Endothelial cell of hepatic sinusoid (primary cell): ENCODE measurements around the gene ILKAP.

Source experiments
- in situ Hi-C: cut with HindIII; loops from 2 replicates; pipeline ENCODE4 v1.10.0; 2017; ENCODE audit warnings: low sequenced_read_pairs

The ILKAP gene

GRCh38 chr2:238125127-238125885 lies 78.2 kb downstream of the ILKAP start:
- in situ Hi-C loops: no loop called here

DNA sequence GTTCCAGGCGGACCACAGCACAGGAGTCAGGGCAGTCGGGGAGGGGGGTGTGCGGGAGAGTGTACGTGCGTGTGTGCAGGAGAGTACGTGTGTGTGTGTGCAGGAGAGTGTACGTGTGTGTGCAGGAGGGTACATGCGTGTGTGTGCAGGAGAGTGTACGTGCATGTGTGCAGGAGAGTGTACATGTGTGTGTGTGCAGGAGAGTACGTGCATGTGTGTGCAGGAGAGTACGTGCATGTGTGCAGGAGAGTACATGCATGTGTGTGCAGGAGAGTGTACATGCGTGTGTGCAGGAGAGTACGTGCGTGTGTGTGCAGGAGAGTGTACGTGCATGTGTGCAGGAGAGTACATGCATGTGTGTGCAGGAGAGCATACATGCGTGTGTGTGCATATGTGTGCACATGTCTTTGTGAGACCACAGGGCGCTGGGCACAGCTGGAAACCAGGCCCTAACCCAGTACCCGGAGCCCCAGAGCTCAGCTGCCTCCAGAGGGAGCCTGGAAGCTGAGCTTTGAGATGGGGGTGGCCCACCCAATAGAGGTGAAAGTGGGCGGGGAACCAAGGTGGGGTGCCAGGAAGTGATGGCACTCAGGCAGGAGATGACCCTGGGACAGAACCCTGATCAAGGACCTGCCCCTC lies 78.9 kb downstream of the ILKAP start:
- in situ Hi-C loops: no loop called here

GRCh38 chr2:238123991-238124470 lies 79.5 kb downstream of the ILKAP start:
- in situ Hi-C loops: no loop called here

DNA sequence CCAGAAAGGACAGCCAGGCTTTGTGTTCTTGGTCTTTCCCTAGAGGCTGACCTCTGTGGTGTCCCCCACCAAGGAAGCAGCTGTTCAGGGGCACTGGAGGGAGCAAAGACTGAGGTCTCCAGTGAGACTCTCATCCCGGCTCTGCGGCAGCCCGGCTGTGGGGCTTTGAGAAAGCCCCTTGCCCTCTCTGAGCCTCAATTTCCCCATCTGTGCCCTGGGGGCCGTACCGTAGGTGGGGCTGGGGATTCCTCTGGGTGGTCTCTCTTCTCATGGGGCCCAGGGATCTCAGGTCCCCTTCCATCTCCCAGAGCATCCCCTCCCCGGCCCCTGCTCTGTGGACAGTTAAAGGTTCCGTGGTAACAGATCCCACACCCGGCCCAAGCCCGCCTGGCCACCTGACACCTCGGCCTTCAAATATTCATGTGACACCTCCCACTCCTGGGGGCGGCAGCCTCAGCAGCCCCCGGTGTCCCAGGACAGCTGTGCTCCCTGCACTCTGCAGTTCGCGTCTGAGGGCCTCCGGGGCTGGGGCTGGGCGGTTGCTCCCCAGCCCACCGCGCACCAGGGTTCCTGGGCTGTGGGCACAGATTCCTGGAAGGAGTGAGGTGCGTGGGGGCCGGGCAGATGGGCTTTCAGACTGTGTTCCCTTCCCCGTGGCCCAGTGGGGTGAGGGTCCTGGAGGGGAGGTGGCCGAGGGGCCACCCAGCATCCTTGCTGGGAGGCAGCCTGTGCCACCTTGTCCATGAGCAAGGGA lies 80.1 kb downstream of the ILKAP start:
- in situ Hi-C loops: no loop called here

DNA sequence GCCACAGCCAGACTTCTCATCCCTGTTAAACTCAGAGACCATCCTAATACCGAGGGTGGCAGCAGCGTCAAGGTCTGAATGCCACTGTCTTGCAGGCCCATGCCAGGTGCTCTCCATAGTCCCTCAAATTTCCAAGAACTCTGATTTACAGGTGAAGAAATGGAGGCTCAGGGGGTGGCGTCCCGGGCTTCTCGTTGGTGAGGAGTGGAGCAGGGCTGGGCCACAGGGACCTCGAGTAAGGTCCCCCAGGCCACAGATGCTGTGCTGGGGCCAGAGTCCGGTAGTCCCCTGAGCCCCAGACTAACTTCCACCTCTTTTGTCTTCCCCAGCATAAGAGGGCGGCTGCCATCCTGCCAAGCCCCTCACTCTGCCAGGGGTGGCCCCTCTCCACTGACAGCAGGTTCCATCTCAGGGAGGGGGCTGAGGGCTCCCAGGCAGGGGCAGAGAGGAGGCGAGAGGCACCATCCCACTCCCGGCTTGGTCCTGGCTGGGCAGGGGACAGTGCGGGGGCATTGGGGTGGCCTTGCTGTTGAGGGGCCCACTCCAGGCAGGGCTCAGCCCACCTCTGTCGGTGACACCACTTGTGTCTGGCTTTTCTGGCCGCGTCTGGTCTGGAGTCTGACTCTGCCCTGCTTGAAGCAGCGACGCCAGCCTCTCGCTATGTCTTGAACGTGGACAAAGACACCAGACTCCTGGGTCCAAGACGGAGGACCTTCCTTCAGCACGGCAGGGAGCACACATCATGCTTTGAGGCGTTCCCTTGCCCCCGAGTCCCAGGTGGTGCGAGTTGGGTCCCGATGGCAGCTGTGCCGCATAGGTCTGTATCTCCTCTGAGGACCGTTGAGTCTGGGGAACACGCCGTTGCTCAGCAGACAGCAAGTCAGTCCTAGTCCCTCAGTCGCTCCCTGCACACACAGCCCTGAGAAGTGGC lies 80.9 kb downstream of the ILKAP start:
- in situ Hi-C loops: no loop called here

DNA sequence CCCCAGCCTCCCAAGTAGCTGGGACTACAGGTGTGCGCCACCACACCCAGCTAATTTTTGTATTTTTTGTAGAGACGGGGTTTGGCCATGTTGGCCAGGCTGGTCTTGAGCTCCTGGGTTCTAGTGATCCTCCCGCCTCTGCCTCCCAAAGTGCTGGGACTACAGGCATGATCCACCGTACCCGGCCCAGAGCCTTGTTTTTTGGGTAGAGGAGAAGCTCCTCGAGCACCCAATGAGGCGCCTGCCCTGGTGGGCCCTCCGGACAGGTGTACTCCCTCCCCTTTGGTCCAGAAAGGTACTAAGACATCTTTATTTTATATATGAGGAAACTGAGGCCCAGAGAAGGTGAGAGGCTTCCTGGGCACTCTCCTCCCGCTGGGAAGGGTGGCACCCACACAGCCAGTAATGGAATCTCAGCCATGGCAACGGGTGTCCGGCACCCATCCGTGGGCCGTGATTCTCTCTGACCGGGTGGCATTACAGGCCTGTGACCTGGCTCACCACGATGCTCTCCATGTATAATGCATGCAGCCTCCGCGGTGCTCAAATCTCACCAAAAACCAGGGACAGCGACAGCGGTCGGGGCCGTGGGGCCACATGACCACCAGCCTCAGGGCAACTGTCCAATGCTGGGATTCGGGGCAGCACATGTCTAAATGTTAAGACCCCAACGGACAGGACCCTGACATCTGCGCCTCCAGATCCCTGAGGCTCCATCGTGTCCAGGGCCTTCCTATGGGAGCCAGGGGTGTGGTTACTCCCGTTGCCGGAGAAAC lies 81.8 kb downstream of the ILKAP start:
- in situ Hi-C loops: no loop called here

GRCh38 chr2:238120463-238121298 lies 82.8 kb downstream of the ILKAP start:
- in situ Hi-C loops: no loop called here
